Caco-2 (cell line): ENCODE results near the gene TBC1D2B. TPM values are rescaled to one million over a fixed set of nuclear protein-coding genes. Genes with fewer than 3 reads are reported as not detected.
A peak's percentile ranks its signal among the peaks of the same experiment; 100 is the strongest.

Source experiments
- BruUV-seq: library from RNA; stranded (reverse); fragments of 400-500 nt; replicated peaks from 2 replicates; lab custom pipeline; 2021; lab: Mats Ljungman, UMichigan
- CTCF ChIA-PET: fragments of 300-600 bp; sonication (Branson Sonifier 250); formaldehyde crosslinking; loops from one replicate; lab custom pipeline; 2022; ENCODE audit warnings: antibody characterized with exemption; lab: Charles Lee
- POLR2A ChIA-PET: fragments of 300-600 bp; sonication (Branson Sonifier 250); formaldehyde crosslinking; loops from one replicate; lab custom pipeline; 2022; ENCODE audit warnings: antibody characterized with exemption; lab: Charles Lee
- DNase-seq, 2 experiments: peaks; one replicate each; pipeline versions ENCODE4 v3.0.0 to v3.0.0-alpha.2; 2020 to 2022
- H3K27me3 ChIP-seq: replicated peaks from 2 replicates; pipeline ENCODE4 v1.6.0; 2011; ENCODE audit warnings: low read length; ENCODE audit not compliant: control insufficient read depth, insufficient read depth
- H3K36me3 ChIP-seq: 2 replicates; pipeline ENCODE4 v1.5.1; 2011; ENCODE audit warnings: low read length; ENCODE audit not compliant: control insufficient read depth, insufficient read depth
- H3K4me1 ChIP-seq: fragments of 250-450 bp; sonication (Bioruptor Pico); 2 replicates; pipeline ENCODE4 v1.5.1; 2020; ENCODE audit warnings: mild to moderate bottlenecking
- H3K4me3 ChIP-seq: 2 replicates; pipeline ENCODE4 v1.5.1; 2011; ENCODE audit warnings: low read depth, mild to moderate bottlenecking, control low read depth, low read length
- H3K9me3 ChIP-seq: fragments of 250-450 bp; sonication (Bioruptor Pico); 2 replicates; pipeline ENCODE4 v1.5.1; 2020; ENCODE audit warnings: mild to moderate bottlenecking, moderate library complexity
- H3K27ac Mint-ChIP-seq: one replicate; pipeline ENCODE4 v1.8.0; 2022; ENCODE audit warnings: mixed read lengths; ENCODE audit not compliant: unreplicated experiment
- H3K27me3 Mint-ChIP-seq: one replicate; pipeline ENCODE4 v1.8.0; 2022; ENCODE audit warnings: mixed read lengths; ENCODE audit not compliant: insufficient read depth, unreplicated experiment
- H3K36me3 Mint-ChIP-seq: one replicate; pipeline ENCODE4 v1.8.0; 2022; ENCODE audit warnings: mild to moderate bottlenecking, mixed read lengths; ENCODE audit not compliant: insufficient read depth, unreplicated experiment
- H3K4me1 Mint-ChIP-seq: one replicate; pipeline ENCODE4 v1.8.0; 2022; ENCODE audit warnings: low read depth, mixed read lengths; ENCODE audit not compliant: unreplicated experiment
- H3K4me3 Mint-ChIP-seq: one replicate; pipeline ENCODE4 v1.8.0; 2022; ENCODE audit warnings: mild to moderate bottlenecking, moderate library complexity, mixed read lengths; ENCODE audit not compliant: unreplicated experiment
- H3K9me3 Mint-ChIP-seq: one replicate; pipeline ENCODE4 v1.8.0; 2022; ENCODE audit warnings: mixed read lengths; ENCODE audit not compliant: unreplicated experiment
- CTCF ChIP-seq, 2 experiments: fragments of 200-600 bp in 1 of 2; IDR thresholded peaks; 1 replicate in 1 of 2; 2 replicates in 1 of 2; pipeline versions ENCODE4 v1.5.1 to v1.8.0; 2011 to 2022; ENCODE audit warnings: antibody characterized with exemption in 1 of 2, control low read depth in 1 of 2, inconsistent platforms in 1 of 2, low read depth in 1 of 2, low read length in 1 of 2, mild to moderate bottlenecking in 1 of 2, moderate library complexity in 1 of 2; ENCODE audit not compliant: insufficient read depth in 1 of 2, severe bottlenecking in 1 of 2, unreplicated experiment in 1 of 2
- intact Hi-C: fragments of 100-400 bp; cut with micrococcal nuclease; formaldehyde crosslinking; loops from one replicate; pipeline ENCODE4 v1.10.0; 2022; ENCODE audit not compliant: unreplicated experiment
- total RNA-seq: library from RNA; stranded (reverse); gene quantifications from 2 replicates; pipeline ENCODE4 v1.2.3, GENCODE V29; 2022

The TBC1D2B gene
- total RNA-seq, 1 experiment from 2014 or later = 18.3 TPM

GRCh38 chr15:78037779-78038305, 39.7 kb downstream of the TBC1D2B start:
- Mint-ChIP-seq H3K4me1 (no peaks in the 10 kb centered on the region), H3K4me3 (no peak overlapping the region), H3K36me3 (no peaks in the 10 kb centered on the region), H3K27me3 (no peaks in the 10 kb centered on the region), H3K9me3 (no peaks in the 10 kb centered on the region), H3K27ac (no peak overlapping the region)
- no TSS peak for BruUV-seq
- ChIA-PET POLR2A (no interaction called here), CTCF (no interaction called here)
- no peak for TF ChIP-seq CTCF (IDR thresholded peaks at IDR 0.05; ENCODE audit: insufficient read depth in 1 of 2, low read depth in 1 of 2, low read length in 1 of 2, severe bottlenecking in 1 of 2, unreplicated experiment in 1 of 2)
- no peaks in the 10 kb centered on the region for H3K9me3 ChIP-seq
- no peaks in the 10 kb centered on the region for H3K36me3 ChIP-seq
- H3K4me1 ChIP-seq = peaks cover 6% of the 10 kb centered on the region
- DNase-seq = no peak
- no peaks in the 10 kb centered on the region for H3K27me3 ChIP-seq
- H3K4me3 ChIP-seq = no peak overlapping the region
- intact Hi-C loops = no loop called here

GRCh38 chr15:78037328-78037727, 40.2 kb downstream of the TBC1D2B start:
- Histone ChIP-seq H3K36me3 (no peaks in the 10 kb centered on the region), H3K9me3 (no peaks in the 10 kb centered on the region), H3K4me1 (peaks cover 6% of the 10 kb centered on the region), H3K27me3 (no peaks in the 10 kb centered on the region), H3K4me3 (no peak overlapping the region)
- ChIA-PET POLR2A (no interaction called here), CTCF (no interaction called here)
- BruUV-seq = no TSS peak
- Mint-ChIP-seq H3K4me3 (no peak overlapping the region), H3K36me3 (no peaks in the 10 kb centered on the region), H3K9me3 (no peaks in the 10 kb centered on the region), H3K27me3 (no peaks in the 10 kb centered on the region), H3K4me1 (no peaks in the 10 kb centered on the region), H3K27ac (peak overlapping the region; percentile 3)
- no peak for TF ChIP-seq CTCF (IDR thresholded peaks at IDR 0.05; ENCODE audit: insufficient read depth in 1 of 2, low read depth in 1 of 2, low read length in 1 of 2, severe bottlenecking in 1 of 2, unreplicated experiment in 1 of 2)
- intact Hi-C loops = no loop called here
- DNase-seq = no peak

GRCh38 chr15:78035861-78036476, 41.5 kb downstream of the TBC1D2B start:
- no peaks in the 10 kb centered on the region for H3K9me3 Mint-ChIP-seq
- no TSS peak for BruUV-seq
- H3K36me3 Mint-ChIP-seq = no peaks in the 10 kb centered on the region
- POLR2A ChIA-PET = no interaction called here
- no peak overlapping the region for H3K27ac Mint-ChIP-seq
- H3K4me3 Mint-ChIP-seq = no peak overlapping the region
- peaks cover 6% of the 10 kb centered on the region for H3K4me1 ChIP-seq
- no peaks in the 10 kb centered on the region for H3K27me3 ChIP-seq
- H3K4me1 Mint-ChIP-seq = no peaks in the 10 kb centered on the region
- DNase-seq = peak in 1 of 2 experiments; percentile 7
- no peaks in the 10 kb centered on the region for H3K27me3 Mint-ChIP-seq
- no peaks in the 10 kb centered on the region for H3K36me3 ChIP-seq
- CTCF ChIA-PET = interaction anchor here (1.5 kb wide), 1 partner anchor 72 kb away, joined by 8 read pairs; no protein-coding TSS in a partner anchor
- H3K4me3 ChIP-seq = no peak overlapping the region
- no peak for TF ChIP-seq CTCF (IDR thresholded peaks at IDR 0.05; ENCODE audit: insufficient read depth in 1 of 2, low read depth in 1 of 2, low read length in 1 of 2, severe bottlenecking in 1 of 2, unreplicated experiment in 1 of 2)
- intact Hi-C loops = no loop called here
- H3K9me3 ChIP-seq = no peaks in the 10 kb centered on the region
